NCI-H146 treated with DMSO at 0.1 percent for 48 hours (cell line): Measurements from ENCODE around the gene ADAMTS7.
"Not testable (repeated sequence)": the region's sequence is repeated elsewhere in the genome, so short reads cannot be mapped to it uniquely, and the experiment has no call there.

Experiments
- DNase-seq: peaks from one replicate; lab custom pipeline; 2025; ENCODE audit not compliant: unreplicated experiment; lab: John Stamatoyannopoulos, UW

Gene ADAMTS7

DNA sequence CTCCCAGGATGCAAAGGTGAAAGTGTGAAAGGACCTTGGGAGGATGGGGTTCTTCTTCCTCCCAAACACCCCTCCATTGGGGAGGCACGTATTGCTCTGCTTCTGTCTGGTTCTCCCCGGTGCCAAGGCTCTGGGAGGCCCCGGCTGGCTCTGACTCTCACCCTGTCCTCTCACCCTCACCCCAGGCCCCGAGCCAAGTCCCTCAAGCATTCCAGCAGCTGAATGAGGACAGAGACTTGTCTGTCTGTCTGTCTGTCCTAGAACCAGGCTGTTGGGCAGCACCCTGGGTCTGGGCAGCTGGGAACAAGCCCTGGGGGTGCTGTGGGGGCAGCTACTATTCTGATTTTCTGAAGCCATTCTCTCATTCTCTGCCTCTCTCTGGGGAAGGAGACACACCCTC lies 29.9 kb downstream of the ADAMTS7 start:
- DNase-seq: not testable (repeated sequence)

DNA sequence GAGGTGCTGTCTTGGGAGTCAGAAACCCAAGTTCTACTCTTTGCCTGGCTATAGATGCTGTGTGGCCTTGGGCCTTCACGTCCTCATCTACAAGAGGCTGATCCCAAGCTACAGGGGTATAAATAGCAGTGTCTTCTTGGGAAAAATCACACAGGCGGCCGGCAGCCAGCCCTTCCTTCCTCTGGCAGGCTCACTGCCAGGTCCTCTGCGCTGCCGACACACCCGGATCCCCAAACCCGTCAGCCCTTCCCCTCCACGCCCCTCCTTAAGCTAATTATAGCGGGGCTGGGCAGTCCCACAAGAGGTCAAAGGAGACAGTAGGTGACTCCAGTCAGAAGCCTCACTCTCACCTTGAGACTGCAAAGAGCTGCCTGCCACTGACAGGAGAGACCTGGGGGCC lies 31.3 kb downstream of the ADAMTS7 start:
- DNase-seq: not testable (repeated sequence)

DNA sequence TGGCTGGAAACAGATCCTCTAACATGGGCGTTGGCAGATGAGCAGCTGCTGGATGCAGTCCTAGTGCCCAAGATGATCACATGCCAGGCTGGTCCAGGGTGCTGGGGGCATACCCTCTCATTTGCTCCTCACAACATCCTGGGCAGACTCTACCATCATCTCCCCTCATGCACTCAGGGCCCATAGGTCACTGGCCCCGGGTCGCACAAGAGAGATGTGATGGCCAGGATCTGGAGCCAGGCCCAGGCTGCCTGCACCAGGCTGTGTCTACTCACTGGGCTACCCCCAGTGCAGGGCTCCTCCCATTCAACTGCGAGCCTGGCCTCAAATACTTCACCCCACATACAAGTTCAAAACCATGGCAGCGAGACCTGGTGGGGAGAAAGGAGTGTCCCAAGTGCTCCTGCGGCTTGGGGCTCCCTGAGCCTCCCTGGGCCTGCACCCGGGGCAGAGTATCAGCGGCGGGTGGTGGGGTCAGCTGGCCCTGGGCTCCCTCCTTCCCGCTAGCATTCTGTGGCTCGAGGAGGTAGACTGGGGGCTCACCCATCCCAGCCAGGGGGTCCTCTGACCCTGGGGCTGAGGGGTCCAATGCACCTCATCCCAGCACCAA lies 32.0 kb downstream of the ADAMTS7 start:
- DNase-seq: not testable (repeated sequence)

DNA sequence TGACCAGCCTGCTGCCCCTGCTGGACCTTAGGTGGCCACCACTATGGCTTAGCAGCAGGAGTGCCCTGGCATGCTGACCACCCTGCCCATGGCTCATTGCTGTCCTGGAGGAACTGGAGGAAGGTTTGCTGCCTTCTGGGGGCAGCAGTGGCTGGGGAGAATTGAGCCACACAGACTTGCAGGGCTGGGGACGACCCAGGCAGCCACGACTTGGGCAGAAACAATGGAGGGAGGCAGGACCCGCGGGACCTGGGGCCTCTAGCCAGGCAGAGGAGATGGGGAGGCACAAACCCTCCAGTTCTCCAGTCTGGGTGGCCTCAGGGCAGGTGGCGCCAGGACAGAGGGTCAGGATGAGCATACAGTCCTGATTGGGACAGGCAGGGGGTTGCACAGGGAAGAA lies 32.8 kb downstream of the ADAMTS7 start:
- no peak for DNase-seq

DNA sequence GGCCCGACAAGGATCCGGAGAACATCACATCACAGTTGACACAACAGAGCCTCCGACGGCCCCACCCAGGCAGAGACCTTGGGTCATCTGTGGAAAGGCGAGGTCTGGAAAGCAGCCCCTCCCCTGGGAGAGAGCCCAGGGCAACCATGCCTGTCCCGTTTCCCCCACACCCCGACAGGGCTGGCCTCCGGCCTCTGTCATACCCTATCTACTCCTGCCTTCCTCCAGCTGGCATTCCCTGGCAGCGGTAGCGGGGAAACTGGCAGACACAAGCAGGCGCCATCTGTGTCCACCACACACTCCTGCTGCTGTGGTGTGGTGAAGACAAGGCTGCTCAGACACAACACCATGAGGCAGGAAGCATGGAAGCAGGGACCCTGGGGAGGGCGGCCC lies 33.3 kb downstream of the ADAMTS7 start:
- not testable (repeated sequence) for DNase-seq

DNA sequence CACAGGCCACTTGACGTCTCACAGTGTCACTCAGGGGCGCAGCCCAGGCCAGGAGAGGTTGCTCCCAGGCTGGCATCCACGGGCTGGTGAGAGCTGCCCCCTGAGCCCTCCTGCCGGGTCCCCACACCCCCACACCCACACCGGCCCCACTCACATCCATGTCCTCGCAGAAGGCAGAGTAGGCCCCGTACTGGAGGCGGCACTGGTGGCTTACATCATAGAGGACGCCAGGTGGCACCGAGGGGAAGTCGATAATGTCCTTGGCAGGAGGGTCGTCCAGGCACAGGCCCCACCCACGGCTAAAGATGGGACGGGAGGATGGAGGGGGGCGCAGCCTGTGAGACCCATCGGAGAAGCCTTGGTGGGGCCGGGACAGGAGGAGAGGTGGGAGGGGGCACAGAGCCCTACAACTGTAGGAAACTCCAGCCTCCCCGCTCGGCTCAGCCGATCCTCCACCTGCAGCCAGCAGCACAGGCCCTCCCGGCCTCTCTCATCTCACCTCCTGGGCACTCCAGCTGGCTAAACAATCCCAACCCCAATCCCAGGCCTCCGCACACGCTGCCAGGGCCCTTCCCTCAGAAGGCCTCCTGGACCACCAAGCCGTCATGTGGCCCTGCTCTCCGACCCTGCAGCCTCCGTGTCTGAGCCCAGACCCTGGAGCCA lies 33.8 kb downstream of the ADAMTS7 start:
- DNase-seq: not testable (repeated sequence)

DNA sequence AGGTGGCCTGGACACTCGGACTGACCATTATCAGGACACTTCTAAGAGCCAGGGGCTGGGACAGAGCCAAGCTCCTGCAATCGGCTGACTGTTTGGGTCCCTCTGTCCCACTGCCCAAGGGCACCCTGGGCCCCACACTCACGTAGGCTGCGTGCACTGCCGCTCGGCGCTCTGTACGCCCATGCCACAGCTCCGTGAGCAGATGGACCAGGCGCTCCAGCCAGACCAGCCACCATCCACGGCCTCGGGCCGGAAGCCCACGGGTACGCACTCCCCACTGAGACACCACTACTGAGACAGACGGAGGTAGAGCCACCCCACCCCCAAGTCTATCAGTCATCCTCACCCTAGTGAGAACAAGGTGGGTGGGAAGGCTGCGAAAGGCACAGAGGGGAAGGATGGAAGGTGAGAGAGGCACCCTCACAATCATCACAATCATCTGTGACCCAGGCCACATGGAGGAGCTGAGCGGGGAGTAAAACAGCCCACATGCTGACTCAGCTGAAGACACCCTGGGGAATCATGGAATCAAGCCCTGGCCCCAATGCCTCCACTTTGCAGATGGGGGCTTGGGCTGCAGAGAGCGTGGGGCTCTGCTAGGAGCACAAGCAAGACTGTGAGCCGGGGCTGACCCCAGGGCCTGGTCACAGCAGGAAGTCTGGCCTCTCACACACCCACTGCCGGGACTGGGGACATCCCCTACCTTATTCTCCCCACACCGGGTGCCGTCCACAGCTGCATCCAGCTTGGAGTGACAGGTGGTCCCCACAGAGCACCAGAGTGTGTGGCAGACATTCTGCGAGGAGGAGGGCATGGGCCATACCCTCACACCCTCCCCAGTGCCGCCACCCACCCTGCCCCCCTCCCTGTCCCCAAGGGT lies 35.0 kb downstream of the ADAMTS7 start:
- DNase-seq: not testable (repeated sequence)

DNA sequence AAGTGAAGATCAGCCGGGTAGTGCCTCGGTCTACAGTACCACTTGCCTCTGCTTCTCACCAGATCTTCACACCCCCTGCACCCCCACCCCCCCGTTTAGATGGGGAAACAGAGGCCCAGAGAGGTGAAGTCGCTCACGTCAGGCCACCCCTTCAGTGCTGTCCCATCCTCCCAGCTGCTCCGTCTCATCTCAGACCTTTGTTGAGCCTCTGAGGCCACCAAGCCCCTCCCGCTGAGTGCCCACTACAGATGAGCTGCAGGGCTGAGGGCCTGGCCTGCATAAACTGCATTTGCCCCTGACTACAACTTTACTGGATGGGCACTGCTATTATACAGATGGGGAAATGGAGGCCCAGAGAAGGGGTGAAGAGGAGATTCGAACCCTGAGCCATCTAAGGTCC lies 35.8 kb downstream of the ADAMTS7 start:
- DNase-seq: no peak

DNA sequence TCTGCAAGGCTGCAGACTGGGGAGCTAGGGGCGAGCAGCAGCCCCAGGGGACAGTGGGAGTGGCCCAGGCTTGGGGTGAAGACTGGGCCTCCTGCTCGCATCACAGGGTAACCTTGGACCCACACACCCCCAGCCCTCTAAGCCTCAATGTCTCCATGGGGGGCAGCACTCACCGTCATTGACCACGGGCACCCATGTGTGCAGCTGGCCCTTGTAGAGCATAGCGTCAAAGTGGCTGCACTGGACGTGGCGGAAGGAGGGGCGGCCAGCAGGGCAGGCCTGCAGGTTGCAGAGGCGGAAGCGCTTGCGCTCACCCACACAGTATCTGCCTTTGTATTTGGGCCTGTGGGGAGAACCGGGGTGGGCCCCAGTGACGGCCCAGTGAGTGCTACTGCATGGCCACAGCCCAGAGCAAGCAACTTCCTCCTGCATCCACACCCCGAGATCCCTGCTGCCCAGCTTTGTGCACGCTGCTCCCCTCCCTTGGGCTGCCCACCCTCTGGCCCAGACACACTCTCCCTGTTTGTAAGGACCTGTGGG lies 36.7 kb downstream of the ADAMTS7 start:
- not testable (repeated sequence) for DNase-seq

DNA sequence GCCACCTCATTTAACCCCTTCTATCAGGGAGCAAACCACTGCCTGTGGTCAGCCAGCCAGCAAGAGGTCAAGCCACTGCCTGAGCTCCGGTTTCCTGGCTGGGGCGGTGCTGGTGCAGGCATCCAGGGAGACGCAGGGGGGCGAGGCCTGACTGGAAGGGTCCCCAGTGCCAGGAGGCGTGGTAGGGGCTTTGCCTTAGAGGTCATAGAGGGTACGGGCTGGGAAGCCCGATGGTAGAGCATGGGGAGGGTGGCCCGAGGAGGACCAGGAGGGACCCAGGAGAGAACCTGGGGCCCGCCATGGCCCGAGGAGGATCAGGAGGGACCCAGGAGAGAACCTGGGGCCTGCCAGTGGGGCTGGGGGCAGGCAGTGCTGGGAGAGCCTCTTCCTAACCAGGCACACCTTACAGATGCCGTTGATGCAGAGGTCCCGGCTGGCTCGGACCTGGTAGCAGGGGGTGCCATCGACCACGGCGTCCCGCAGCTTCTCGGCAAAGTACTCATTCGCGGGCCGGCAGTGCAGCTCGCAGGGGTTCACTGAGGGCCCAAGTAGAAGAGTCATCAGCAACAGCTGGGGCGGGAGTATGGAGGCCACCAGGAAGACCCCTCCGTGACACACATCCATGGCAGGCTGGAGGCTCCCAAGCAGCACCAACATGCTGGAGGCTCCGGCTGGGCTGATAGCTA lies 37.4 kb downstream of the ADAMTS7 start:
- DNase-seq: not testable (repeated sequence)

DNA sequence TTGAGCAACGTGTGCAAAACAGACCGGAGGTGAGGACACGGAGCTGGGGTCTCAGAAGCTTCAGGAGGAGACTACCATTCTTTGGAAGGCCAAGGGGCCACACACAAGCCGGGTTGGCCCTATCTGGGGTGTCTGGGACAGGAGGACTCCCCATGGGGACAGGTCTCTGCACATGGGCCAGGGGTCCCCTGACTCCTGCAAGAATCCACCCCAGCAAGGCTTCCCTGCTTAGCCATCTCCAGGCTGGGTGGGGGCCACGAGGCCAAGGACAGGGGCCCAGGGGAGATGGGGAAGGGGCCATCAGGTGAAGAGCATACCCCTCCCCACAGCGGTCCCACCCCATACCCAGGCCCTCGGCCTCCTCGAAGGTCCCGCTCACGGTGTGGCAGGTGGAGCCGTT lies 38.5 kb downstream of the ADAMTS7 start:
- DNase-seq: no peak

DNA sequence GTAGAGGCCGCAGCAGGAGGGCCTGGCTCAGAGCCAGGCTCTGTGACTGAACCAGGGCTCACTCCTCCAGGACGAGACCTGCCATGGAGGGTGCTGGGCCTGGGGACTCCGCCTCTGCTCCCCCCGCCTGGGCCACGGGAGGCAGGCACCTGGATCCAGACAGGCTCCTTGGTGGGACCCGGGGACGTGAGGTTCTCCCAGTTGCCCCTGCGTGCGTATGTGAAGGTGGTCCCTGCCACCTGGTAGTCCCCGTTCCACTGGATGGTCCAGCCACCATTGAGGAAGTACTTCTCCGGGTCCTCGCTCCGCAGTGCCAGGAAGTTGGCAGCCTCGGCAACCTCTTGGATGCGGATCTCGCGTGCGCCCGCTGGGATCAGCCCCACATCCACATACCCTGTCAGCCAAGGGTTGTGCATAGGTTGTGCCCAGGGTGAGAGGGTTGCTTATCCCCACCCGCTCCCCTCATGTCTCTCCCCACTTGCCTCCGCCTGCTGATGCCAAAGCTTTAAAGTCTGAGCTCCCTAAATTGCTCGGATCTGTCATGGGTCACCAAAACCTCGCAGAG lies 39.7 kb downstream of the ADAMTS7 start:
- not testable (repeated sequence) for DNase-seq

DNA sequence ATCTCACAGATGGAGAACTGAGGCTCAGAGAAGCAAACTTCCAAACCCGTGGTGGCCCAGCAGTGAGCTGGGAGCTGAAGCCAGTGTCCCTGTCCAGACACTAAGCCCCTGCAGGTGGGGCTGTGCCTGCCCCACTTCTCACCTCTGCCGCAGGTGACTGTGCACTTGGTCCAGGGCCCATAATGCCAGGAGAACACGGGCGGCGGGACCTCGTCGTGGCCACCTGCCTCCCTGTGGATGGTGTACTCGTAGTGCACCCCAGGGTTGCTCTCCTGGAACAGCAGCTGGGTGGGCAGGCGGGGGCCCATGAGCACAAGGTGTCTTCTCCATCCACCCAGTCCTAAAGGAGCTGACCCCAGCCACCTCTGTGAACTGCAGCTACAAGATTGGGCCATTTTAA lies 40.2 kb downstream of the ADAMTS7 start:
- DNase-seq: not testable (repeated sequence)

DNA sequence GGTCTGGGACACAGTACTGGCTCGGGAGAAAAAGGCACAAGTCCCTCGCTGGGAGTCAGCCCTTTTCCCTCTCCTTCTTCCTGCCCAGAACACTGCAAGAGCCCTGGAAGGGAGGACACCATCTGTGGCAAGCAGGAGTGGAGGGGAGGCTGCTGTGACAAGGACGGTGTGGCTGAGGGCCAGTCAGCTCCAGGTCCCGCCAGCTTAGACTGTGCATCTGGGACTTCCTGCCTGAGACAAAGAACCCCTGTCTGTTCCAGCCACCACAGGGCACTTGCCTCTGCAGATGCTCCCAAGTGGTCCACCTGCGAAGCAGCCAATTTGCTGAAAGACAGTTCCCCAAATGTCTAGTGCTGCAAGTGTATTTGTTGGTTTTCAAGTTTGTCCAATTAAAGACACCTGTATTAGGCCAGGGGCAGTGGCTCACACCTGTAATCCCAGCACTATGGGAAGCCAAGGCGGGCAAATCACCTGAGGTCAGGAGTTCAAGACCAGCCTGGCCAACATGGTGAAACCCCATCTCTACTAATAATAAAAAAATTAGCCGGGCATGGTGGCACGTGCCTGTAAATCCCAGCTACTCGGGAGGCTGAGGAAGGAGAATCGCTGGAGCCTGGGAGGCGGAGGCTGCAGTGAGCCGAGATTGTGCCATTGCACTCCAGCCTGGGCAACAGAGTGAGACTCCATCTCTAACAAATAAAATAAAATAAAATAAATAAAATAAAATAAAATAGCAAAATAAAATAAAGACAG lies 41.6 kb downstream of the ADAMTS7 start:
- not testable (repeated sequence) for DNase-seq

DNA sequence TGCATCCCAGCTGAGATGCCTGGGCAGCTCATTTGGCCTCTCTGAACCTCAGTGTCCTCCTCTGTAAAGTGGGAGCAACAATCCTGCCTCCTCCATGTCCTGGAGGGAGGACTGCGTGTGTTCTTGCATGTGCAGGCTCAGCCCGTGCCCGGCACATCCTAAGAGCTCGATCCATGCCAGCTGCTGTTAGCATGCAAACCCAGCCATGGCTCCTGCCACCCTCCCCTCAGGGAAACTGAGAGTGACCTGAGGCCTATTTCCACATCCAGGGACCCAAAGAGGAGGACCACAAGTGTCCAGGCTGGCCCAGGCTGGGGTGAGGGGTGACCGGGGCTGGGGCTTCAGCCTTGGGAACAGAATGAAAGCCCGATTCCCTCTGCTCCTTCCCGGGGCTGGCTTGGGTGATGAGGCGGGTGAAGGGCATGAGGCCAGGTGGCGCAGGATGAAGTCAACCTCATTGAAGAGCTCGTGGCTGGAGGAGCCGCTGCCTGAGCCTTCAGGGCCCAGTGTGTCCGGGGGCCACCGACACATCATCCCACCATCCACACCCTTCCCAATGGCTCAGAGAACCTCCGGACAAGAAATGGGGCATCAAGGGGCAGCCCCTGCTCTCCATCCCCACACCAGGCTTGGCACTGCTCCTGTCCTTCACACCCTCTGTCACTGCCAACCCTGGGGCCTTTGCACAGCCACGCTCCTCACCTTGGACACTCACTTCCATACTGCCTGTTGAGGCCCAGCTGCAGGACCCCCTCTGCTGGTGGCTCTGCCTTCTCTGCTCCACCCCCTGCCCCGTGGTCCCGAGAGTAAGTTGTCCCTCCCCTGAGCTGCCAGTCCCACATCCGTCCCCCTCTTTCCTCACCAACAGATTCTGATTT lies 42.5 kb downstream of the ADAMTS7 start:
- DNase-seq: no peak

DNA sequence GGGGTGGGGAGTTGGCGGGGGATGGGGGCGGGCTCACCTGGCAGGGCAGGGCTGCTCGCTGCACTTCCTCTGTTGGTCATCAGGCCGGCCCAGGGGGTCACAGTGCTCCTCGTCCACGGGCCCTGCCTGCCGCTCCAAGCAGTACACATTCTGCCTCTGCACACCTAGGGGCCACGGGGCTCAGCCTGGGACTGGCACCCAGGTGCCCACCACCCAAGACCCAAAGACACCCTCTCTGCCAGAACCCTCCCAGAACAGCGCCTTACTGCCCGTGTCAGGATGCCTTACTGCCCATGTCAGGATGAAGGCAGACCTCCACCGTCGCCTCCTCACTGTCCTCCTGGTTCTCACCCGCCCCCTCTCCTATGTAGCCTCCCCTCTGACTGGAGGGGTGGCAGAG lies 43.2 kb downstream of the ADAMTS7 start:
- no peak for DNase-seq

DNA sequence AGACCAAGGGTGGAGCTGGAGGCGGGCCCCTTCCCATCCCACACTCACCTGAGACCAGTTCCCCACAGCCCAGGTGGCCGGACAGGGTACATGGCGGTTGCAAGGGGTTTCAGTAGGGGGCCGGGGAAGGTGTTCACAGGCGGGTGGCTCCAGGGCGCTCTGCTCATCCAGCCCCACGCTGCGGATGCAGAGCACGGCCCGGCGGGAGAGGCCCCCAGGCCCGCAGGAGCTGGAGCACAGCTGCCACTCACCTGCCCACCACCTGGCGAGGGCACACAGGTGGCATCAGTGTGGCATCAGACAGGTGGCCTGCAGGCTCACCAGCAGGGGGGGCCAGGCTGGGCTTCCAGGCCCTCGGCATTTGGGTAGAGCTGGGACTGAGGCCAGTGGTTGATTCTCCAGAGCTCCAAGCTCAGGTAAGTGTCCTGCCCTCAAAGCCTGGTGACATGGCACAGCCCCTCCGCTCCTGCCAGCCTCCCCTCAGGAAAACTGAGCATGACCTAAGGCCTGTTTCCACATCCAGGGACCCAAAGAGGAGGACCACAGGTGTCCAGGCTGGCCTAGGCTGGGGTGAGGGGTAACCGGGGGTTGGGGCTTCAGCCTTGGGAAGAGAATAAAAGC lies 43.8 kb downstream of the ADAMTS7 start:
- no peak for DNase-seq

DNA sequence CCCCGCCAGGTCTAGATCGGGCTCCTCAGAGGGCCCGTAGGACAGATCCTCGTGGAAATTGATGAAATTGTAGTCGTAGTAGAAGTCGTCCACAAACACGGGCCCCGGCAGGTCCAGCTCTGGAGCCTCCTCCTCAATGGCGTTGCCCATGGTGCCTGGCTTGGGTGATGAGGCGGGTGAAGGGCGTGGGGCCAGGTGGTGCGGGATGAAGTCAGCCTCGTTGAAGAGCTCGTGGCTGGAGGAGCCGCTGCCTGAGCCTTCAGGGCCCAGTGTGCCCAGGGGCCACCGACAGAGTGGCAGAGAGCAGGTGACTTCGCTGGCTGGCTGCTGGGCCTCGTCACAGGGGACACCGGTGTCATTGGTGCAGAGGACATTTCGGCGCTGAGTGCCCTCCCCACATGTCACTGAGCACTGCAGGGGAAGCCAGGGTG lies 44.6 kb downstream of the ADAMTS7 start:
- not testable (repeated sequence) for DNase-seq

DNA sequence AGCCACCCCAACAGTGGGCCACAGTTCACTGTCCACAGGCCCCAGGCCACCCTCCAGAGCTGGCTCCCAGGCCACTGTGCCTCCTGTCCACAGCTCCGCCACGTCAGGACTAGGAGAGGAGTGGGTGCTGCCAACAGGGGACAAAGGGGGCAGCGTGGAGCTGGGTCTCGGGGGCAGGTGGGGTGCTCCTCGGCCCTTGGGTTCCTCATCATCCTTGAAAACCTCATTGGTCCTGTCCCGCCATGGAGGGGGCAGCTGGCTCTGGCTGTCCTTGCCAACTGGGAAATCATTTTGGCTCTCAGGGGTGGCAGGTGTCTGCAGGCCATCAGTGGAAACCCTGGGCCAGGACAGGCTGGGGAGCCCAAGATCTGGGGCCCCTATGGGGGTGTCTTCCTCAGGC lies 45.2 kb downstream of the ADAMTS7 start:
- DNase-seq: no peak
